Type B pancreatic cell (in vitro differentiated cells): ENCODE data around the gene THOP1. TPM values are rescaled to one million over a fixed set of nuclear protein-coding genes. Genes with fewer than 3 reads are reported as not detected.

Experiments
- DNase-seq: peaks from one replicate; pipeline ENCODE4 v3.0.0; 2021; ENCODE audit warnings: mixed read lengths; ENCODE audit not compliant: unreplicated experiment; ENCODE audit errors: extremely low spot score
- H3K27ac Mint-ChIP-seq: 2 replicates; pipeline ENCODE4 v1.8.0; 2021; ENCODE audit warnings: mild to moderate bottlenecking, mixed read lengths
- H3K27me3 Mint-ChIP-seq: 2 replicates; pipeline ENCODE4 v1.8.0; 2021; ENCODE audit warnings: mixed read lengths
- H3K36me3 Mint-ChIP-seq: 2 replicates; pipeline ENCODE4 v1.8.0; 2021; ENCODE audit warnings: mixed read lengths
- H3K4me1 Mint-ChIP-seq: one replicate; pipeline ENCODE4 v1.8.0; 2021; ENCODE audit warnings: mixed read lengths; ENCODE audit not compliant: unreplicated experiment
- H3K4me3 Mint-ChIP-seq: 2 replicates; pipeline ENCODE4 v1.8.0; 2021; ENCODE audit warnings: mild to moderate bottlenecking, mixed read lengths
- H3K9me3 Mint-ChIP-seq: 2 replicates; pipeline ENCODE4 v1.8.0; 2021; ENCODE audit warnings: mixed read lengths
- total RNA-seq: library from RNA; stranded (reverse); gene quantifications from 2 replicates; pipeline ENCODE4 v1.2.1, GENCODE V29; 2021; ENCODE audit warnings: low replicate concordance
- TF ChIP-seq, protein P1 (sequence below): fragments of 200-600 bp; sonication (generic); conservative IDR thresholded peaks from 2 replicates; pipeline ENCODE4 v1.5.0; 2021; ENCODE audit warnings: antibody characterized with exemption, mild to moderate bottlenecking

THOP1 gene
- total RNA-seq, 1 donor from 2014 or later, result 109 TPM

GRCh38 chr19:2854849-2855248, 69.5 kb downstream of the THOP1 start:
- no peak overlapping the region for H3K4me3 Mint-ChIP-seq
- no peaks in the 10 kb centered on the region for H3K4me1 Mint-ChIP-seq
- H3K27ac Mint-ChIP-seq, result no peak overlapping the region
- TF ChIP-seq, protein P1, sequence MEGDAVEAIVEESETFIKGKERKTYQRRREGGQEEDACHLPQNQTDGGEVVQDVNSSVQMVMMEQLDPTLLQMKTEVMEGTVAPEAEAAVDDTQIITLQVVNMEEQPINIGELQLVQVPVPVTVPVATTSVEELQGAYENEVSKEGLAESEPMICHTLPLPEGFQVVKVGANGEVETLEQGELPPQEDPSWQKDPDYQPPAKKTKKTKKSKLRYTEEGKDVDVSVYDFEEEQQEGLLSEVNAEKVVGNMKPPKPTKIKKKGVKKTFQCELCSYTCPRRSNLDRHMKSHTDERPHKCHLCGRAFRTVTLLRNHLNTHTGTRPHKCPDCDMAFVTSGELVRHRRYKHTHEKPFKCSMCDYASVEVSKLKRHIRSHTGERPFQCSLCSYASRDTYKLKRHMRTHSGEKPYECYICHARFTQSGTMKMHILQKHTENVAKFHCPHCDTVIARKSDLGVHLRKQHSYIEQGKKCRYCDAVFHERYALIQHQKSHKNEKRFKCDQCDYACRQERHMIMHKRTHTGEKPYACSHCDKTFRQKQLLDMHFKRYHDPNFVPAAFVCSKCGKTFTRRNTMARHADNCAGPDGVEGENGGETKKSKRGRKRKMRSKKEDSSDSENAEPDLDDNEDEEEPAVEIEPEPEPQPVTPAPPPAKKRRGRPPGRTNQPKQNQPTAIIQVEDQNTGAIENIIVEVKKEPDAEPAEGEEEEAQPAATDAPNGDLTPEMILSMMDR, result no peak
- H3K9me3 Mint-ChIP-seq, result peaks cover 24% of the 10 kb centered on the region
- no peaks in the 10 kb centered on the region for H3K27me3 Mint-ChIP-seq
- peaks cover 56% of the 10 kb centered on the region for H3K36me3 Mint-ChIP-seq
- DNase-seq, result no peak

GRCh38 chr19:2856457-2857050, 71.3 kb downstream of the THOP1 start:
- no peaks in the 10 kb centered on the region for H3K27me3 Mint-ChIP-seq
- H3K4me1 Mint-ChIP-seq, result no peaks in the 10 kb centered on the region
- no peak overlapping the region for H3K4me3 Mint-ChIP-seq
- TF ChIP-seq, protein P1, result no peak
- H3K36me3 Mint-ChIP-seq, result peaks cover 40% of the 10 kb centered on the region
- DNase-seq, result no peak
- no peak overlapping the region for H3K27ac Mint-ChIP-seq
- peaks cover 11% of the 10 kb centered on the region for H3K9me3 Mint-ChIP-seq

GRCh38 chr19:2858864-2859263, 73.6 kb downstream of the THOP1 start:
- Mint-ChIP-seq H3K9me3 (peaks cover 7% of the 10 kb centered on the region), H3K27ac (no peak overlapping the region), H3K36me3 (peaks cover 17% of the 10 kb centered on the region)

GRCh38 chr19:2863816-2864215, 78.5 kb downstream of the THOP1 start:
- H3K9me3 Mint-ChIP-seq, result peaks cover 5% of the 10 kb centered on the region

More at GRCh38 chr19:2858864-2859263, 73.6 kb downstream of the THOP1 start:
- Mint-ChIP-seq H3K4me3 (no peak overlapping the region), H3K4me1 (no peaks in the 10 kb centered on the region), H3K27me3 (no peaks in the 10 kb centered on the region)
- TF ChIP-seq, protein P1, result no peak
- no peak for DNase-seq

More at GRCh38 chr19:2863816-2864215, 78.5 kb downstream of the THOP1 start:
- H3K4me1 Mint-ChIP-seq, result peaks cover 5% of the 10 kb centered on the region
- DNase-seq, result no peak
- TF ChIP-seq, protein P1, result no peak
- no peaks in the 10 kb centered on the region for H3K36me3 Mint-ChIP-seq
- H3K27me3 Mint-ChIP-seq, result no peaks in the 10 kb centered on the region
- no peak overlapping the region for H3K4me3 Mint-ChIP-seq
- H3K27ac Mint-ChIP-seq, result no peak overlapping the region

Other genes with a start within 250 kb of the THOP1 start
- 3.8 and 12.2 TPM in 2 replicates for gene GNG7, start 82.8 kb upstream of the THOP1 start, total RNA-seq
- 5.9 and 10.4 TPM in 2 replicates for gene DIRAS1, start 64.1 kb upstream of the THOP1 start, total RNA-seq
- 32.0 and 33.1 TPM in 2 replicates for gene SLC39A3, start 45.5 kb upstream of the THOP1 start, total RNA-seq
- gene SGTA, start 2.2 kb upstream of the THOP1 start, total RNA-seq, result 55.9 and 64.4 TPM in 2 replicates
- gene ZNF554, start 34.4 kb downstream of the THOP1 start, total RNA-seq, result 8.1 and 9.4 TPM in 2 replicates
- gene ZNF555, start 56.0 kb downstream of the THOP1 start, total RNA-seq, result 6.8 and 9.7 TPM in 2 replicates
- gene ZNF556, start 81.8 kb downstream of the THOP1 start, total RNA-seq, result not detected in 2 replicates
- 5.9 and 7.5 TPM in 2 replicates for gene ZNF57, start 115.4 kb downstream of the THOP1 start, total RNA-seq
- 4.0 and 5.8 TPM in 2 replicates for gene ZNF77, start 159.5 kb downstream of the THOP1 start, total RNA-seq
- 3.8 TPM in 2 replicates for gene TLE6, start 192.1 kb downstream of the THOP1 start, total RNA-seq
- 37.7 and 52.8 TPM in 2 replicates for gene TLE2, start 243.8 kb downstream of the THOP1 start, total RNA-seq